Suprapubic skin (tissue), 4 donors: ENCODE data around the gene ROBO1. TPM values are rescaled to one million over a fixed set of nuclear protein-coding genes. Genes with fewer than 3 reads are reported as not detected.

Experiments
- DNase-seq, 2 donors: peaks; one replicate each; pipeline ENCODE4 v3.0.0-alpha.2; 2019; ENCODE audit warnings: low spot score in 2 of 2
- H3K27ac ChIP-seq: fragments of 200-600 bp; sonication (generic); one replicate; pipeline ENCODE4 v1.5.1; 2019
- H3K27me3 ChIP-seq: fragments of 200-600 bp; sonication (generic); one replicate; pipeline ENCODE4 v1.5.1; 2019
- H3K36me3 ChIP-seq: fragments of 200-600 bp; sonication (generic); one replicate; pipeline ENCODE4 v1.5.1; 2019
- H3K4me1 ChIP-seq: fragments of 200-600 bp; sonication (generic); one replicate; pipeline ENCODE4 v1.5.1; 2019
- H3K4me3 ChIP-seq: fragments of 200-600 bp; sonication (generic); one replicate; pipeline ENCODE4 v1.5.1; 2019; ENCODE audit warnings: mild to moderate bottlenecking
- H3K9me3 ChIP-seq: fragments of 200-600 bp; sonication (generic); one replicate; pipeline ENCODE4 v1.5.1; 2019
- EP300 ChIP-seq: sonication (generic); formaldehyde crosslinking; IDR thresholded peaks from one replicate; pipeline ENCODE4 v1.6.1; 2017; ENCODE audit warnings: antibody characterized with exemption
- POLR2A ChIP-seq, 2 donors: fragments of 450-650 bp; IDR thresholded peaks; one replicate each; pipeline ENCODE4 v1.6.1; 2017; ENCODE audit warnings: antibody characterized with exemption in 2 of 2, mild to moderate bottlenecking in 2 of 2, moderate library complexity in 2 of 2
- POLR2AphosphoS5 ChIP-seq, 3 donors: sonication (generic); formaldehyde crosslinking; IDR thresholded peaks; one replicate each; pipeline ENCODE4 v1.6.1; 2017; ENCODE audit warnings: antibody characterized with exemption in 3 of 3
- WGBS: methylation state at CpG from one replicate; pipeline ENCODE4 v1.1.5; 2018; 5-methylcytosine and 5-hydroxymethylcytosine counted together
- total RNA-seq, 4 donors: library from RNA; depleted of rRNA; stranded (reverse); fragments of >200 nt; gene quantifications; one replicate each; pipeline ENCODE4 v1.1.0, GENCODE V29; 2016
- TF ChIP-seq, protein P1 (sequence below), 2 donors: fragments of 200-600 bp in 1 of 2; fragments of 450-650 bp in 1 of 2; sonication (generic) in 1 of 2; IDR thresholded peaks; one replicate each; pipeline ENCODE4 v1.5.1; 2016 to 2019; ENCODE audit warnings: antibody characterized with exemption in 2 of 2, mild to moderate bottlenecking in 1 of 2, moderate library complexity in 1 of 2

Gene ROBO1
- total RNA-seq, 4 donors from 2014 or later = 67.7 to 80.3 (median 71.3) TPM

DNA sequence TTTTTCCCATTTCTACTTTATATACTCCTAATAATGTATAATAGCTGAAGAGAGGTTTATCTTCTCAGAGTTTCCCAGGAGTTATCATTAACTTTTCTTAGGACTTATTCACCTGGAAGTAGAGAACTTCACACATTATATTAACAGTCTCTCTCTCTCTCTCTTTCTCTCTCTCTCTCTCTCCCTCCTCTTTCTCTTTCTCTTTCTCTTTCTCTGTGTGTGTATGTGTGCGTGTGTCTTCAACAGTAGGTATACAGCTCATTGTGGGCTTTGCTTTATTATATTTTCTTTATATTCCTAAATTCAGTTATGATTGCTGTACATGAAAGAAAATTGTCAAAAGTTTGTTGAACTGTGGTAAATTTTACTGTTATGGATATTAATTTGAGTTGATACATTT, 353.8 kb downstream of the ROBO1 start:
- Histone ChIP-seq H3K9me3 (no peaks in the 10 kb centered on the region), H3K36me3 (no peaks in the 10 kb centered on the region), H3K27ac (no peak overlapping the region), H3K4me1 (peaks cover 5% of the 10 kb centered on the region), H3K4me3 (no peak overlapping the region), H3K27me3 (no peaks in the 10 kb centered on the region)
- TF ChIP-seq POLR2A (IDR thresholded peaks at IDR 0.05) = no peak
- TF ChIP-seq, protein P1, sequence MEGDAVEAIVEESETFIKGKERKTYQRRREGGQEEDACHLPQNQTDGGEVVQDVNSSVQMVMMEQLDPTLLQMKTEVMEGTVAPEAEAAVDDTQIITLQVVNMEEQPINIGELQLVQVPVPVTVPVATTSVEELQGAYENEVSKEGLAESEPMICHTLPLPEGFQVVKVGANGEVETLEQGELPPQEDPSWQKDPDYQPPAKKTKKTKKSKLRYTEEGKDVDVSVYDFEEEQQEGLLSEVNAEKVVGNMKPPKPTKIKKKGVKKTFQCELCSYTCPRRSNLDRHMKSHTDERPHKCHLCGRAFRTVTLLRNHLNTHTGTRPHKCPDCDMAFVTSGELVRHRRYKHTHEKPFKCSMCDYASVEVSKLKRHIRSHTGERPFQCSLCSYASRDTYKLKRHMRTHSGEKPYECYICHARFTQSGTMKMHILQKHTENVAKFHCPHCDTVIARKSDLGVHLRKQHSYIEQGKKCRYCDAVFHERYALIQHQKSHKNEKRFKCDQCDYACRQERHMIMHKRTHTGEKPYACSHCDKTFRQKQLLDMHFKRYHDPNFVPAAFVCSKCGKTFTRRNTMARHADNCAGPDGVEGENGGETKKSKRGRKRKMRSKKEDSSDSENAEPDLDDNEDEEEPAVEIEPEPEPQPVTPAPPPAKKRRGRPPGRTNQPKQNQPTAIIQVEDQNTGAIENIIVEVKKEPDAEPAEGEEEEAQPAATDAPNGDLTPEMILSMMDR (IDR thresholded peaks at IDR 0.05) = no peak
- no peak for TF ChIP-seq EP300
- no peak for TF ChIP-seq POLR2AphosphoS5 (IDR thresholded peaks at IDR 0.05)
- no peak for DNase-seq
- 82% methylated on average over 1 of the region's 1 CpG for WGBS

DNA sequence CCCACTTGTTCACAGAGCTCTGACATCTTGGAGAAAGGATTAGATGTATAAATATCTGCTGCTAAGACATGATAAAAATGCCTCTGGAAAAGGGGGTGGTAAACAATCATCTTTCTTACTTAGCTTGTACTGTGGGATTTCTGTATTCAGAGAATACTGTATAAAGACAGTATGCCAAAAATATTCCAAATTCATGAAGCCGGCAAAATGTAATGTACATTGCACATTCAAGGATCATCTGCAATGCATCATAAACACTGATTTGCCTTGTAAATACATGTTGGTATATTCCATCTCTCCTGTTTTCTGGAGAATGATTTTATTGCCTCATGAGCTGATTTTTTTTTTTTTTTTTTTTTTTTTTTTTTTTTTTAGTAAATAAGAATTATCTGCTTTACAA, 355.3 kb downstream of the ROBO1 start:
- no peaks in the 10 kb centered on the region for H3K9me3 ChIP-seq
- H3K27me3 ChIP-seq = no peaks in the 10 kb centered on the region
- DNase-seq = no peak
- peaks cover 5% of the 10 kb centered on the region for H3K4me1 ChIP-seq
- TF ChIP-seq POLR2AphosphoS5 (IDR thresholded peaks at IDR 0.05) (no peak), POLR2A (IDR thresholded peaks at IDR 0.05) (no peak), EP300 (no peak)
- TF ChIP-seq, protein P1 (IDR thresholded peaks at IDR 0.05) = no peak
- WGBS = 0% methylated on average over 1 of the region's 1 CpG
- H3K36me3 ChIP-seq = no peaks in the 10 kb centered on the region
- H3K4me3 ChIP-seq = no peak overlapping the region
- no peak overlapping the region for H3K27ac ChIP-seq

DNA sequence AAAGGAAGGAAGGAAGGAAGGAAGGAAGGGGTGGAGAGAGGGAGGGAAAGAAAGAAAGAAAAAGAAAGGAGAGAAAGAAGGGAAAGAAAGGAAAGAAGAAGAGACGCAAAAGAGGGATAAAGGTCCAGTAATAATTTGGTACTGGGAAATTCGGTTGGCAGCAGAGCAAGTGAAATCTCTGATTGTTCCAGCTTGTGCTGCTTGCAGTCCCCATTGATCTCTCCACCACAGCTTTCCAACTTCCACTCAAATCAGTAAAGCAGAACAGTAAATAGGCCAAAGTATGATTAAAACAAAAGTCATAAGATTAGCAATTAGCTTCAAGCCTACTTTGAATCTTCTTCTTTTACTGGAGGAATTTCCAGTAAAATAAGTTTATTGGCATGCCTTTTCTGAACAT, 357.2 kb downstream of the ROBO1 start:
- H3K27me3 ChIP-seq = no peaks in the 10 kb centered on the region
- peaks cover 5% of the 10 kb centered on the region for H3K4me1 ChIP-seq
- no peak overlapping the region for H3K27ac ChIP-seq
- H3K9me3 ChIP-seq = no peaks in the 10 kb centered on the region
- H3K4me3 ChIP-seq = no peak overlapping the region
- no peaks in the 10 kb centered on the region for H3K36me3 ChIP-seq
- DNase-seq = no peak
- TF ChIP-seq, protein P1 (IDR thresholded peaks at IDR 0.05) = no peak
- no peak for TF ChIP-seq EP300
- TF ChIP-seq POLR2AphosphoS5 (IDR thresholded peaks at IDR 0.05) = no peak
- WGBS = 56% methylated on average over 2 of the region's 2 CpGs

DNA sequence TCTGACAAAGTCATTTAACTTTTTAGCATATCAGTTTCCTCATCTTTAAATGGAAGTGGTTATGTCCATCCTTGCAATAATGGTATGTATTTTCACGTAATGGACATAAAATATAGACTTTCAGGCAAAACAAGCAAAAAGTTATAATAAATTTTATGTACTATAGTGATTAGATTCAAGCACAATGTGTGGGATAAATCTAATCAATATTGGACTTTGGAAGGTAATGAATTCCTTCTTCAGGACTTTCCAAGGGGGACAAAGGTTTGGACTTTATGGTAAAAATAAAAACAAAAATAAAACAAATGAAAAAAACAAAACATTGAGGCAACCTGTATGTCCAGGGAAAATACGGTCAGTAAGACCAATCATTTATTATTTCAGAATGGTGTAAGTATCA, 357.7 kb downstream of the ROBO1 start:
- Histone ChIP-seq H3K4me1 (peaks cover 5% of the 10 kb centered on the region), H3K27ac (no peak overlapping the region), H3K36me3 (no peaks in the 10 kb centered on the region), H3K4me3 (no peak overlapping the region), H3K27me3 (no peaks in the 10 kb centered on the region), H3K9me3 (no peaks in the 10 kb centered on the region)
- TF ChIP-seq EP300 = no peak
- TF ChIP-seq, protein P1 (IDR thresholded peaks at IDR 0.05) = no peak
- no peak for TF ChIP-seq POLR2A (IDR thresholded peaks at IDR 0.05)
- no peak for TF ChIP-seq POLR2AphosphoS5 (IDR thresholded peaks at IDR 0.05)
- 92% methylated on average over 2 of the region's 2 CpGs for WGBS
- DNase-seq = no peak

DNA sequence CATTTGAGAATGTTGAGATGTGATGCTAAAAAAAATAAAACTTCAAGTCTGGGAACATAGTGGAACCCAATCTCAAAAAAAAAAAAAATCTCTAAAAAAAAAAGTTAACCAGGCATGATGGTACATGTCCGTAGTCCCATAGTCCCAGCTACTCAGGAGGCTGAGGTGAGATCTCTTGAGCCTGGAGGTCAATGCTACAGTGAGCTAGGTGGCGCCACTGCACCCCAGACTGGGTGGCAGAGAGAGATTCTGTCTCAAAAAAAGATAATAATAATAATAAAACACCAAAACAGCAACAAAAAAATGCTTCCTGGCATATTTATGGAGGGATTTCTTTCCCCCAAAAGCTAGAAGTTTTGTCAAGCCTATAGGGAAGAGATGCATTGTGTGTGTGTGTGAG, 361.6 kb downstream of the ROBO1 start:
- Histone ChIP-seq H3K4me1 (no peaks in the 10 kb centered on the region), H3K9me3 (no peaks in the 10 kb centered on the region), H3K36me3 (no peaks in the 10 kb centered on the region), H3K4me3 (no peak overlapping the region), H3K27me3 (no peaks in the 10 kb centered on the region), H3K27ac (no peak overlapping the region)
- no peak for DNase-seq
- TF ChIP-seq, protein P1 (IDR thresholded peaks at IDR 0.05) = no peak
- TF ChIP-seq POLR2AphosphoS5 (IDR thresholded peaks at IDR 0.05) (no peak), POLR2A (IDR thresholded peaks at IDR 0.05) (no peak), EP300 (no peak)
- 80% methylated on average over 2 of the region's 2 CpGs for WGBS
